GM10847 (cell line): Measurements from ENCODE around the gene COBL.

ENCODE experiments used
- POLR2A ChIP-seq: IDR thresholded peaks from 2 replicates; pipeline ENCODE4 v1.6.1; 2011; ENCODE audit not compliant: insufficient read length; ENCODE audit errors: extremely low read depth

Gene COBL

GRCh38 chr7:51013218-51013786 lies 303.3 kb downstream of the COBL start:
- TF ChIP-seq POLR2A = no peak

- TF ChIP-seq POLR2A = no peak
Measured at GRCh38 chr7:51012569-51013217, 303.9 kb downstream of the COBL start.

- no peak for TF ChIP-seq POLR2A
Measured at GRCh38 chr7:51011710-51012350, 304.8 kb downstream of the COBL start.

GRCh38 chr7:51010534-51010933 lies 306.1 kb downstream of the COBL start:
- no peak for TF ChIP-seq POLR2A

GRCh38 chr7:51009716-51010496 lies 306.7 kb downstream of the COBL start:
- TF ChIP-seq POLR2A = no peak

- no peak for TF ChIP-seq POLR2A
Measured at GRCh38 chr7:51007551-51008505, 308.8 kb downstream of the COBL start.

- no peak for TF ChIP-seq POLR2A
Measured at GRCh38 chr7:51006483-51007235, 309.9 kb downstream of the COBL start.

- no peak for TF ChIP-seq POLR2A
Measured at GRCh38 chr7:51005074-51005473, 311.5 kb downstream of the COBL start.

- no peak for TF ChIP-seq POLR2A
Measured at GRCh38 chr7:51000956-51001355, 315.7 kb downstream of the COBL start.

- no peak for TF ChIP-seq POLR2A
Measured at GRCh38 chr7:50994753-50995319, 321.8 kb downstream of the COBL start.

- no peak for TF ChIP-seq POLR2A
Measured at GRCh38 chr7:50988988-50989387, 327.6 kb downstream of the COBL start.

- no peak for TF ChIP-seq POLR2A
Measured at GRCh38 chr7:50988465-50988864, 328.1 kb downstream of the COBL start.

- TF ChIP-seq POLR2A = no peak
Measured at GRCh38 chr7:50985096-50985495, 331.5 kb downstream of the COBL start.

GRCh38 chr7:50983850-50984249 lies 332.8 kb downstream of the COBL start:
- no peak for TF ChIP-seq POLR2A
